ENCODE measurements around the gene ARAP1. TPM values are rescaled to one million over a fixed set of nuclear protein-coding genes. Genes with fewer than 3 reads are reported as not detected.
A peak's percentile ranks its signal among the peaks of the same experiment; 100 is the strongest.

The ARAP1 gene
- total RNA-seq, 1 experiment from 2014 or later, result 151 TPM

DNA sequence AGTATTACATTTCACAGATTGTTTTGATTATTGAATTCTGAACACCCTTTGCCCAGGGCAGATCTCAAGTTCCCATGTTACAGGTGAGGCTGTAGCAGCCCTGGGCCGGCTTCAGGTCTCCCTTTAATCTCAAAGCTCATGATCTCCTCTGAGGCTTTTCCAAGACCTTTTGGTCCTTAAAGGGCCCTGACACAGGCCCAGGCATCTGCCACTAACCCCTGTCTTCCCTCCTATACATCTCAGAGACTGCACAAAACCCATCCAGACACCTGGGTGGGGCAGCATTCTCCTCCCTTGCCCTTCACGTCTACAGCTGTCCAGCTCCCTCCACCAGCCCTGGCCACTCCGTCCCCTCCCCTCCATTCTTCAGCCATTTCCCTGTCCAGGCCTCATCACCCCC is 115.8 kb downstream of the ARAP1 start:
- peak overlapping the region; percentile 42; the same call in 1 of the 2 replicates for H3K4me2 ChIP-seq
- H3K4me1 ChIP-seq (replicated peaks; ENCODE audit: insufficient read depth), result peaks cover 62% of the 10 kb centered on the region
- H3K27ac ChIP-seq, result peak overlapping the region; percentile 64
- peaks cover 9% of the 10 kb centered on the region for H3K27me3 ChIP-seq (ENCODE audit: insufficient read depth, low read depth)
- peaks cover 15% of the 10 kb centered on the region; the same call in 1 of the 2 replicates for H3F3A ChIP-seq (ENCODE audit: insufficient read depth, low read depth)
- no TSS peak for BruUV-seq (replicated peaks)
- H4K20me1 ChIP-seq (ENCODE audit: insufficient read depth), result no peaks in the 10 kb centered on the region
- no peak overlapping the region for H2AFZ ChIP-seq
- H3K4me3 ChIP-seq, result no peak overlapping the region
- no peaks in the 10 kb centered on the region for H3K9me2 ChIP-seq (ENCODE audit: insufficient read depth)
- no peaks in the 10 kb centered on the region for H3K36me3 ChIP-seq (ENCODE audit: low read depth)
- DNase-seq, result no peak
- POLR2A ChIA-PET (ENCODE audit: unreplicated experiment), result no interaction called here
- CTCF ChIA-PET, result interaction anchor here (0.6 kb wide), 1 partner anchor 361 kb away, joined by 3 read pairs; no protein-coding TSS in a partner anchor
- peaks cover 8% of the 10 kb centered on the region; the same call in 1 of the 2 replicates for H3K79me2 ChIP-seq (ENCODE audit: low read depth)
- H3K9me3 ChIP-seq (ENCODE audit: insufficient read depth, low read depth), result no peaks in the 10 kb centered on the region
- TF ChIP-seq EZH2 (IDR thresholded peaks at IDR 0.05; ENCODE audit: low read depth) (no peak), CTCF (conservative IDR thresholded peaks at IDR 0.05) (no peak)
- intact Hi-C loops (cut with micrococcal nuclease; ENCODE audit: unreplicated experiment), result no loop called here

DNA sequence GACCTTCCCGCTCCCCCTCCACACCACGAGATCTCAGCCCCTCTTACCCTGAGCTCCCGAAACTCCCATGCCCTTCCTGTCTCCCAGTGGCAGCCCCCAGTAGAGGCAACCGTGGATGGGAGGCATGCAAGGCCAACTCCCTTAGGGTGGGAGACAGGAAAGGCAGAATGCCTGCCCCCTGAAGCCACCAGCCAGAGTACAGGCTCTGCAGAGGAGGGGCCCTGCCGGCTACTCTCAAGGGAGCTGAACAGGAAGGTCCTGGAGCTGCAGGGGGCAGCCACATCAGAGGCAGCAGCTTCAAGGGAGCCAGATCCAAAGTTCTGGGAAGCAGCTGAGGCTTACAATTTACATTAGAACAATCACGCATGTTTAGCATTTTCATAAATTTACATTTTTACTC is 116.3 kb downstream of the ARAP1 start:
- Histone ChIP-seq H3K9me3 (ENCODE audit: insufficient read depth, low read depth) (no peaks in the 10 kb centered on the region), H4K20me1 (ENCODE audit: insufficient read depth) (no peaks in the 10 kb centered on the region), H3K4me3 (no peak overlapping the region), H3K27me3 (ENCODE audit: insufficient read depth, low read depth) (peaks cover 5% of the 10 kb centered on the region), H2AFZ (no peak overlapping the region), H3K79me2 (ENCODE audit: low read depth) (peaks cover 5% of the 10 kb centered on the region; the same call in 1 of the 2 replicates), H3K9me2 (ENCODE audit: insufficient read depth) (no peaks in the 10 kb centered on the region), H3F3A (ENCODE audit: insufficient read depth, low read depth) (peaks cover 15% of the 10 kb centered on the region; the same call in 1 of the 2 replicates), H3K4me2 (no peak overlapping the region), H3K4me1 (replicated peaks; ENCODE audit: insufficient read depth) (peaks cover 65% of the 10 kb centered on the region), H3K27ac (no peak overlapping the region), H3K36me3 (ENCODE audit: low read depth) (no peaks in the 10 kb centered on the region)
- intact Hi-C loops (cut with micrococcal nuclease; ENCODE audit: unreplicated experiment), result no loop called here
- BruUV-seq (replicated peaks), result no TSS peak
- TF ChIP-seq EZH2 (IDR thresholded peaks at IDR 0.05; ENCODE audit: low read depth) (no peak), CTCF (conservative IDR thresholded peaks at IDR 0.05) (no peak)
- CTCF ChIA-PET, result interaction anchor here (0.6 kb wide), 1 partner anchor 361 kb away, joined by 3 read pairs; no protein-coding TSS in a partner anchor
- POLR2A ChIA-PET (ENCODE audit: unreplicated experiment), result no interaction called here
- no peak for DNase-seq

DNA sequence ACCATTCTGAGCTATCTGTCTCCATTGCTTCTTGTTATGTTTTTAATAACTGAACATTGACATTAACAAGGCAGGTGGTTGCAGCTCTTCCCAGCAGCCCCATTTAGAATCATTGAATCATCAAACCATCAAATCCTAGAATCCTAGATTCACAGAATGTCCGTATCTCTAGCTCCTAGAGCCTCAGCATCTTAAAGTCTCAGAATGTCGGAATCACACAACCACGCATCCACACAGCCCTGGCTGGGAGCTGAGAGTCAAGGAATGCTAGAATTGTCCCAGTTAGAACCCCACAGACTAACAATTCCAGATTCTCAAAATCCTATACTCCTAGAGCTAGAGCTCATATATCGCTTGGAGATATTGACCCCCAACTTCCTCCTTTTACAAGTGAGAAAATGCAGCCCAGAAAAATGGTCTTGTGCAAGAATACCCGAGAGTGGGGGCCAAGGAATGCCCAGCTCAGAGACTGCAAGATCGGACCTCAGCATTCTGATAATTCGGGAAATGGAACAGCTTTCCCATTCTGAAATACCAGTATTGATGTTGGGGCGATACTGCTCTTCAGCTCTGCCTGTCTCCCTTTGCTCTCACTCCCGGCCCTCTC is 116.8 kb downstream of the ARAP1 start:
- no peaks in the 10 kb centered on the region for H4K20me1 ChIP-seq (ENCODE audit: insufficient read depth)
- ChIA-PET CTCF (no interaction called here), POLR2A (ENCODE audit: unreplicated experiment) (no interaction called here)
- no peak overlapping the region for H2AFZ ChIP-seq
- no peak overlapping the region for H3K4me3 ChIP-seq
- H3K27me3 ChIP-seq (ENCODE audit: insufficient read depth, low read depth), result no peaks in the 10 kb centered on the region
- BruUV-seq (replicated peaks), result no TSS peak
- no peak for TF ChIP-seq EZH2 (IDR thresholded peaks at IDR 0.05; ENCODE audit: low read depth)
- DNase-seq, result no peak
- H3F3A ChIP-seq (ENCODE audit: insufficient read depth, low read depth), result peaks cover 15% of the 10 kb centered on the region; the same call in 1 of the 2 replicates
- H3K4me1 ChIP-seq (replicated peaks; ENCODE audit: insufficient read depth), result peaks cover 65% of the 10 kb centered on the region
- intact Hi-C loops (cut with micrococcal nuclease; ENCODE audit: unreplicated experiment), result no loop called here
- H3K4me2 ChIP-seq, result no peak overlapping the region
- H3K36me3 ChIP-seq (ENCODE audit: low read depth), result no peaks in the 10 kb centered on the region
- no peaks in the 10 kb centered on the region for H3K79me2 ChIP-seq (ENCODE audit: low read depth)
- H3K9me3 ChIP-seq (ENCODE audit: insufficient read depth, low read depth), result no peaks in the 10 kb centered on the region
- H3K27ac ChIP-seq, result no peak overlapping the region
- no peaks in the 10 kb centered on the region for H3K9me2 ChIP-seq (ENCODE audit: insufficient read depth)

Small RNA genes lying within 50 kb of the gene (microRNA-seq; reads per million reads assigned to microRNA genes)
- gene MIR4692 (ENCODE audit: borderline number of aligned reads, borderline replicate concordance), result not detected

Other genes with a start within 250 kb of the ARAP1 start
- 9.6 and 12.0 TPM in 2 replicates for gene PDE2A, start 78.0 kb downstream of the ARAP1 start, total RNA-seq (2021)
- 145 and 184 TPM in 2 replicates for gene STARD10, start 41.6 kb upstream of the ARAP1 start, total RNA-seq (2021)
- 17.5 and 24.0 TPM in 2 replicates for gene ATG16L2, start 62.0 kb upstream of the ARAP1 start, total RNA-seq (2021)